Upper lobe of left lung (tissue), 4 donors: ENCODE results near the gene PDE11A.

Experiments used
- CTCF ChIP-seq, 6 experiments: fragments of 450-650 bp in 4 of 6; fragments of 200-600 bp in 2 of 6; sonication (generic) in 2 of 6; IDR thresholded peaks; one replicate each; pipeline ENCODE4 v1.5.1; 2016 to 2019; ENCODE audit warnings: antibody characterized with exemption in 6 of 6
- POLR2AphosphoS5 ChIP-seq, 2 donors: sonication (generic); formaldehyde crosslinking; IDR thresholded peaks; one replicate each; pipeline ENCODE4 v1.5.1; 2017; ENCODE audit warnings: antibody characterized with exemption in 2 of 2

DNA sequence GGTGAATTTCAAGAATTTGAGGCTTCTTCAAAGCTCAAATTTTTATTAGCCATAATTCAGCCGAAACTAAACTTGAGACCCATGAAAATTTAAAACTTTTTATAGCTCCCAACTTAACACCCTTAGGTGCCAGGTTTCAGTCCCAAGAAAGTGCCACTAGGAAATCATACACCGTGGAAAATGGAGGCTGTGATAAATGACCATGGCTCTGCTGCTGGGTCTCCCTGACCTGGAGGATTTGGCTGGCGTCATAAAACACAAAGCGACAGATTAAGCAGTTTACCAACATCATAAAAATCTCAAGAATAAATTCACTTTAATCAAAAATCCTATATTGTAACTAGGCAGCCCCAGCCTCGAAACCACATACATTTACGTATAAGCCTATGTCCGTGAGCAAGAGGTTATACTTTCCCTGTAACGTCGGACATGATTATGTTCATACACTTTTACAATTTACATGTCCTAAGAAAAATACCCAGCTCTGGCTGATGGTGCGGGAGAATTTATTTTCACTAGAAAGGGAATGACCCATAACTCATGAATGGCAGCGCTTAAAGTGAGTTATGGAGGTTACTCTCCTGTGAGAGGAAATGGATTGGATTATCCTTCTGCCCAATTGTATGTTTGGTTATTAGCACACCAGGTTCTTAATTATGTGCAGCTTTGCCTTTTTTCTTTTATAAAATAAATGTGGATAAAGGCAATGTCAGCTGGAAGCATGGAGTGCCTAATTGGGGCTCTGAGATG is 350.6 kb downstream of the PDE11A start:
- TF ChIP-seq CTCF (IDR thresholded peaks at IDR 0.05) = no peak
- TF ChIP-seq POLR2AphosphoS5 (IDR thresholded peaks at IDR 0.05) = no peak
